Measurements from ENCODE around the gene DNAH1.

The DNAH1 gene

DNA sequence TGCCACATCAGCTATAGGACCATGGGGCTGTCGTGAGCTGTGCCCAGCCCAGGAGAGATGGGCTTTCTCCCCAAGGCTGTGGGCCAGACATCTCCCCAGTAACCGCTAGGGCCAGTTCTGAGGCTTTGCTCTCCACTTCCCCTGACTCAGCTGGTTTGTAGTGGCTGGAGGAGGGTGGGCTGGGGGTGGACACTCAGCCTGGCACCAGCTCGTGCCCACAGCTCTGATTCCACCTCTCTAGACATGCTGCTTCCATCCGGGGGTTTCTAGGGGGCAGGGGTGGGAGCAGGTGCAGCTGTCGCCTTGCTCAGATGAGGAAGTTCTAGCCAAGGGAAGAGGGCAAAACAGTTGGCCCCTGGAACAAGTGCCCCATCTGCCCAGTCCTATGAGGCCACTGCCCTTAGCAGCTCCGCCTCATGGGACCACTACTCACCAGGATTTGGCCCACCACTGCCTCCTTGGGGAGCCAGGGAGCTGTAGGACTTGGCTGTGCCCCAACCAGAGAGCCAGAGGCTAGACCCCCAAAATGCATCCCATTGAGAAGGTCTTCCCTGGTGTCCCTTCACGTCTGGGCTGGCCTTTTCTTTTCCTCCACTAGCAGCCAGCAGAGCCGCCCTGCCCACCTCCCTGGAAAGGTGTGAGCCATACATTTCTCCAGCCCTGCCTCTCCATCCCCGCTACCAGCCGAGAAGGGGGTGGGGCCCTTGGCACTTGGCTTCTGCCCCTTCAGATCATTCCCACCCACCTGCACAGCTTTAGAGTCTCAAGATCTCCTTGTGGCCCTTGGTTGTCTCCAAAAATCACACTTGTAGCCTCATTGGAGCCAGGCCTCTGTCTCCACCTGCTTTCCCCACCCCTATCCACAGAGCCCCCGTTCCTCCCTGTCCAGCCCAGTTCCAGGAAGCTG, 18.6 kb upstream of the DNAH1 start:
- TF ChIP-seq PAX5 (IDR thresholded peaks at IDR 0.05; ENCODE audit: insufficient read depth, low read length, severe bottlenecking) (no peak), SPI1 (IDR thresholded peaks at IDR 0.05; ENCODE audit: low read depth, low read length) (no peak), POU2F2 (IDR thresholded peaks at IDR 0.05; ENCODE audit: low read depth, low read length) (no peak)
- FAIRE-seq (no peak), DNase-seq (ENCODE audit: insufficient read length, low spot score) (no peak)

- FAIRE-seq (no peak), DNase-seq (ENCODE audit: insufficient read length, low spot score) (no peak)
- TF ChIP-seq TAF1 (IDR thresholded peaks at IDR 0.05; ENCODE audit: low read depth, low read length) (no peak), PAX5 (IDR thresholded peaks at IDR 0.05; ENCODE audit: insufficient read depth, low read length, severe bottlenecking) (no peak)
Observed at GRCh38 chr3:52298149-52299098, 17.7 kb upstream of the DNAH1 start.

DNA sequence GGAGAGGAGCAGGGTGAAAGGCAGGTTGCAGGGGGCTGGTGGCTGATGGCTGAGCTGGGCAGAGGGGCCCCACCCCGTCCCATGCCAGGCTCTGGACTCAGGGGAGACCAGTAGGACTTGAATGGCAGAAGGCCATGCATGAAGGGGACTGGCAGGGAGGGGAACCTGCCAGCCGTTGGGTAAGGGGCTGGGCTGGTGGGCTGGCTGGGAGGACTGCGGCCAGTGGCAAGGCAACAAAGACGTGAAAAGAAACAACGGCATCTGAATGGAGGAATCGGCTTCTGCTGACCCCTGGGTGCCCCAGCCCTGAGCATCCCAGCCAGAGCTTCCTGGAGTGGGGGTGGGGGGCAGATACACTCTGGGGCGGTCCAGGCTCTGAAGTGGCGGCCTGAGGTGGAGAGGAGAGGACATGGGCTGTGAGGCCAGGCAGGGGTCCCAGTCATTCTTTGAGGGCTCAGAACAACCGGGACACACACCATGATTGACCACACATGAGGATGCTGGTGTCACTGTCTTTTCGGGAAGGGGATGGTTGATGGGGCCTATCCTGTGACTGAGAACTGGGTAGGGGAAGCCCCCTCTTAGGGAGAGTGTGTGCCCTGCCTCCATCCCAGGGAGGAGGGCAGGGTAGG, 16.8 kb upstream of the DNAH1 start:
- no peak for TF ChIP-seq TAF1 (IDR thresholded peaks at IDR 0.05; ENCODE audit: low read depth, low read length)
- no peak for FAIRE-seq

DNA sequence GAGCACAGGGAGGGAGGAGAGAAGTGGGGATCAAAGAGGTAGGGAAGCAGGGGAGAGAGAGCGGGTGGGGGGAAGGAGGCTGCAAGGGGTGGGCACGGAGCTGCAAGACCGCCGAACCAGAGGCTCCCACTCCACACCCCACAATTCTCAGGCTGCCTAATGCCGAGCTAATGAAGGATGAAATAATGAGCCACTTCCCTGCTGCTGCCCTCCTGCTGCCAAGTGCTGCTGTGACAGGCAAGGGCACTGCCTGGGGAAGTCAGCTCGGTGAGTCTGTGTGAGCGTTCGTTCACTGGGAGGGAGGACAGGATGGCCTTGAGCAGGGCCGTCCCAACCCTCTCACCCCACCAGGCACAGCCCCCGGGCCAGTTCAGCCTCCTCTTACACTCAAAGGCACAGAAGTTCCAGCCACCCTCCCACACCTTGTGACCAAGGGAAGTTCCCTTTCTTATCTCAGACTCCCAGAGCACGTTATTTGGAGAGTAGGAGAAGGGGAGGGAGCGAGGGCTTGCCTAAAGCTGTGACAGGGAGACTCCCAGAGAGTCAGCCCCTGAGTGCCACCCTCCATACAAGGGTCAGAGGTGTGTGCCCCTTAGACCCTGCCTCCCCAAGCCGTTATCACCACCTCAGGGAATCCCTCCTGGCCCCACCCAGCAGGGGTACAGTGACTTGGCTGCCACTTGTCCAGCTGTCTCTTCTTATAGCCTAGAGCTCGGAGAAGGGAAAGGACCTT, 16.1 kb upstream of the DNAH1 start:
- TF ChIP-seq POU2F2 (IDR thresholded peaks at IDR 0.05; ENCODE audit: low read depth, low read length) (no peak), POLR2AphosphoS5 (IDR thresholded peaks at IDR 0.05; ENCODE audit: low read depth, low read length) (no peak), SPI1 (IDR thresholded peaks at IDR 0.05; ENCODE audit: low read depth, low read length) (no peak), TAF1 (IDR thresholded peaks at IDR 0.05; ENCODE audit: low read depth, low read length) (no peak), PAX5 (IDR thresholded peaks at IDR 0.05; ENCODE audit: insufficient read depth, low read length, severe bottlenecking) (no peak), POLR2A (IDR thresholded peaks at IDR 0.05; ENCODE audit: low read depth, low read length) (no peak)
- DNase-seq (ENCODE audit: insufficient read length, low spot score) (no peak), FAIRE-seq (peak; percentile 80)

More for the DNA sequence above, 16.8 kb upstream of the DNAH1 start:
- no peak for DNase-seq (ENCODE audit: insufficient read length, low spot score)

GRCh38 chr3:52302426-52303145, 13.5 kb upstream of the DNAH1 start:
- TF ChIP-seq POU2F2 (IDR thresholded peaks at IDR 0.05; ENCODE audit: low read depth, low read length) = no peak
- TF ChIP-seq PAX5 (IDR thresholded peaks at IDR 0.05; ENCODE audit: insufficient read depth, low read length, severe bottlenecking) = no peak
- no peak for TF ChIP-seq SPI1 (IDR thresholded peaks at IDR 0.05; ENCODE audit: low read depth, low read length)
- no peak for TF ChIP-seq TAF1 (IDR thresholded peaks at IDR 0.05; ENCODE audit: low read depth, low read length)
- TF ChIP-seq POLR2AphosphoS5 (IDR thresholded peaks at IDR 0.05; ENCODE audit: low read depth, low read length) = no peak
- TF ChIP-seq POLR2A (IDR thresholded peaks at IDR 0.05; ENCODE audit: low read depth, low read length) = no peak
- DNase-seq (ENCODE audit: insufficient read length, low spot score) (no peak), FAIRE-seq (no peak)

DNA sequence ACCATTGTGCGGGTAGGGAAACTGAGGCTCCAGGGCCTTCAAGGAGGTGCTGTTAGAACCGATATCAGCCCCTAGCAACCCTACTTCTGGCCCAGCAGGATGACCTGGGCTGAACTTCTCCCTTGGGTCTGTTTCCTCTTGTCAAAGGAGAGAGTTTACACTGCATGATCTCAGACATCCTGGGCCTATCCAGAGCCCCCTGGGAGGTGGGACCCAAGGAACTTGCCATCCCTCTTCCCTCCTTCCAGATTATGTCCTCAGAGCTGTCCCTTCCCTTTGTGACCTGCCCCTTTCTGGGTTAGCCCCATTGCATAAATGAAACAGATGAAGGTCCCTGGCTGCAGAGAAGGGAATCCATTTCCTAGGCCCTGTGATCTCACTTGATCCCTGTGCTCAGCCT, 12.3 kb upstream of the DNAH1 start:
- TF ChIP-seq POLR2A (IDR thresholded peaks at IDR 0.05; ENCODE audit: low read depth, low read length) (no peak), POU2F2 (IDR thresholded peaks at IDR 0.05; ENCODE audit: low read depth, low read length) (no peak), SPI1 (IDR thresholded peaks at IDR 0.05; ENCODE audit: low read depth, low read length) (no peak), PAX5 (IDR thresholded peaks at IDR 0.05; ENCODE audit: insufficient read depth, low read length, severe bottlenecking) (no peak), POLR2AphosphoS5 (IDR thresholded peaks at IDR 0.05; ENCODE audit: low read depth, low read length) (no peak), TAF1 (IDR thresholded peaks at IDR 0.05; ENCODE audit: low read depth, low read length) (no peak)
- FAIRE-seq = no peak
- no peak for DNase-seq (ENCODE audit: insufficient read length, low spot score)

- FAIRE-seq (no peak), DNase-seq (ENCODE audit: insufficient read length, low spot score) (no peak)
- TF ChIP-seq PAX5 (IDR thresholded peaks at IDR 0.05; ENCODE audit: insufficient read depth, low read length, severe bottlenecking) = no peak
Observed at GRCh38 chr3:52305926-52306325, 10.2 kb upstream of the DNAH1 start.

DNA sequence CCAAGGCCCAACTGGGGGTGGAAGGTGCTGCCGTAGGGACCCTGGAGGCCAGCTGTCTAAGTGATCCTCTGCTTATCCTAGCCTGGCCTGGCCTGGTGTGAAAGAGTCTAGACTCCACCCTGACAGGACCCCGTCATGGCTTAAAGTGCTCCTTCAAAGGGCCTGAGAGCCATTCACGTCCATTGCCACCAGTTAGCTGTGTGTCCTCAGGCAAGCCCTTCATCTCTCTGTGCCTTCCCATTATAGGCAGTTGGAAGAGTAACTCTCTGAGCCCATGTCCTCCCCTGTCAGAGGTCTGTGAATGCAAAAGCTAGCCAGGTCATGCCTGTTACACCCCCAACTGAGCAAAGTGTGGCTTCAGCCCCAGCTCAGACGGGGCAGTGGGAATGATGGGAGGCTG, 9.1 kb upstream of the DNAH1 start:
- FAIRE-seq = no peak

GRCh38 chr3:52308308-52308707, 7.8 kb upstream of the DNAH1 start:
- no peak for FAIRE-seq
- DNase-seq (ENCODE audit: insufficient read length, low spot score) = no peak
- TF ChIP-seq POLR2AphosphoS5 (IDR thresholded peaks at IDR 0.05; ENCODE audit: low read depth, low read length) = no peak
- no peak for TF ChIP-seq TAF1 (IDR thresholded peaks at IDR 0.05; ENCODE audit: low read depth, low read length)
- no peak for TF ChIP-seq SPI1 (IDR thresholded peaks at IDR 0.05; ENCODE audit: low read depth, low read length)
- TF ChIP-seq PAX5 (IDR thresholded peaks at IDR 0.05; ENCODE audit: insufficient read depth, low read length, severe bottlenecking) = no peak
- TF ChIP-seq POLR2A (IDR thresholded peaks at IDR 0.05; ENCODE audit: low read depth, low read length) = no peak
- no peak for TF ChIP-seq POU2F2 (IDR thresholded peaks at IDR 0.05; ENCODE audit: low read depth, low read length)

More for the DNA sequence above, 9.1 kb upstream of the DNAH1 start:
- no peak for DNase-seq (ENCODE audit: insufficient read length, low spot score)
- TF ChIP-seq POU2F2 (IDR thresholded peaks at IDR 0.05; ENCODE audit: low read depth, low read length) = no peak
- TF ChIP-seq POLR2A (IDR thresholded peaks at IDR 0.05; ENCODE audit: low read depth, low read length) = no peak
- TF ChIP-seq SPI1 (IDR thresholded peaks at IDR 0.05; ENCODE audit: low read depth, low read length) = no peak
- no peak for TF ChIP-seq POLR2AphosphoS5 (IDR thresholded peaks at IDR 0.05; ENCODE audit: low read depth, low read length)
